PC-3 (cell line): Measurements from ENCODE around the gene SHISA2. TPM values are rescaled to one million over a fixed set of nuclear protein-coding genes. Genes with fewer than 3 reads are reported as not detected.

ENCODE experiments used
- ATAC-seq: fragments of 200-7000 bp; cut with Tn5 transposase; 2 replicates; pipeline ENCODE4 v1.9.1; 2020; ENCODE audit warnings: mild to moderate bottlenecking, moderate library complexity
- BruUV-seq: library from RNA; stranded (reverse); fragments of 400-500 nt; replicated peaks from 2 replicates; lab custom pipeline; 2021; lab: Mats Ljungman, UMichigan
- CTCF ChIA-PET: fragments of 300-600 bp; sonication (Branson Sonifier 250); formaldehyde crosslinking; loops from one replicate; lab custom pipeline; 2022; ENCODE audit warnings: antibody characterized with exemption; lab: Charles Lee
- POLR2A ChIA-PET: fragments of 300-600 bp; sonication (Branson Sonifier 250); formaldehyde crosslinking; loops from one replicate; lab custom pipeline; 2022; ENCODE audit warnings: antibody characterized with exemption; ENCODE audit not compliant: unreplicated experiment; lab: Charles Lee
- DNase-seq: peaks from one replicate; pipeline ENCODE4 v3.0.0-alpha.2; 2015
- H2AFZ ChIP-seq: fragments of 300-600 bp; sonication (generic); 2 replicates; pipeline ENCODE4 v1.6.0; 2016; ENCODE audit warnings: antibody characterized with exemption, low read length
- H3F3A ChIP-seq: fragments of 300-600 bp; sonication (generic); one replicate; pipeline ENCODE4 v1.6.0; 2017; ENCODE audit warnings: antibody characterized with exemption, low read length, control low read depth, mild to moderate bottlenecking; ENCODE audit not compliant: unreplicated experiment
- H3K27ac ChIP-seq: fragments of 300-600 bp; sonication (generic); 2 replicates; pipeline ENCODE4 v1.5.1; 2016; ENCODE audit warnings: mild to moderate bottlenecking, low read length
- H3K27me3 ChIP-seq: fragments of 300-600 bp; sonication (generic); 2 replicates; pipeline ENCODE4 v1.6.1; 2016; ENCODE audit warnings: low read length, mixed read lengths
- H3K36me3 ChIP-seq: fragments of 300-600 bp; sonication (generic); 2 replicates; pipeline ENCODE4 v1.6.1; 2016; ENCODE audit warnings: low read depth, mixed run types, low read length, mixed read lengths
- H3K4me1 ChIP-seq: fragments of 300-600 bp; sonication (generic); 2 replicates; pipeline ENCODE4 v1.5.1; 2016; ENCODE audit warnings: low read length; ENCODE audit not compliant: insufficient read depth
- H3K4me2 ChIP-seq: fragments of 300-600 bp; sonication (generic); 2 replicates; pipeline ENCODE4 v1.6.0; 2016; ENCODE audit warnings: low read length
- H3K4me3 ChIP-seq: fragments of 300-600 bp; sonication (generic); 2 replicates; pipeline ENCODE4 v1.5.1; 2016; ENCODE audit warnings: mild to moderate bottlenecking, low read length, mixed read lengths
- H3K79me2 ChIP-seq: fragments of 300-600 bp; sonication (generic); 2 replicates; pipeline ENCODE4 v1.6.1; 2017; ENCODE audit warnings: low read length, mixed read lengths
- H3K9ac ChIP-seq: fragments of 300-600 bp; sonication (generic); 2 replicates; pipeline ENCODE4 v1.6.0; 2016; ENCODE audit warnings: mild to moderate bottlenecking, low read length
- H3K9me2 ChIP-seq: fragments of 300-600 bp; sonication (generic); replicated peaks from 2 replicates; pipeline ENCODE4 v1.6.1; 2016; ENCODE audit warnings: mixed run types, low read length, mixed read lengths
- H3K9me3 ChIP-seq: fragments of 300-600 bp; sonication (generic); 2 replicates; pipeline ENCODE4 v1.6.1; 2016; ENCODE audit warnings: low read length, mixed read lengths
- H4K20me1 ChIP-seq: fragments of 300-600 bp; sonication (generic); 2 replicates; pipeline ENCODE4 v1.6.1; 2016; ENCODE audit warnings: low read length, mixed read lengths
- CTCF ChIP-seq: fragments of 300-600 bp; sonication (generic); conservative IDR thresholded peaks from 2 replicates; pipeline ENCODE4 v1.5.1; 2017; ENCODE audit warnings: antibody characterized with exemption, low read depth, mild to moderate bottlenecking, low read length
- EZH2 ChIP-seq: fragments of 300-600 bp; sonication (generic); IDR thresholded peaks from one replicate; pipeline ENCODE4 v1.6.1; 2017; ENCODE audit warnings: antibody characterized with exemption, mild to moderate bottlenecking, low read length; ENCODE audit not compliant: unreplicated experiment
- EZH2phosphoT487 ChIP-seq: fragments of 300-600 bp; sonication (generic); IDR thresholded peaks from 2 replicates; pipeline ENCODE4 v1.6.1; 2018; ENCODE audit warnings: mild to moderate bottlenecking, antibody characterized with exemption, low read length, borderline replicate concordance
- intact Hi-C: fragments of 100-400 bp; cut with micrococcal nuclease; formaldehyde crosslinking; loops from 2 replicates; pipeline ENCODE4 v1.9.0; 2023
- total RNA-seq: library from RNA; depleted of rRNA; stranded (reverse); fragments of >200 nt; gene quantifications from 2 replicates; pipeline ENCODE4 v1.2.3, GENCODE V29; 2014

Gene SHISA2
- total RNA-seq, 1 experiment from 2014 or later: 7.8 TPM

GRCh38 chr13:26011996-26012821 is 39.6 kb downstream of the SHISA2 start:
- POLR2A ChIA-PET: no interaction called here

GRCh38 chr13:26011208-26011573 is 40.6 kb downstream of the SHISA2 start:
- H3K4me3 ChIP-seq: no peak overlapping the region
- no peak for TF ChIP-seq EZH2phosphoT487
- TF ChIP-seq CTCF: no peak
- TF ChIP-seq EZH2: no peak
- no peaks in the 10 kb centered on the region for H3K79me2 ChIP-seq
- no peak overlapping the region for H2AFZ ChIP-seq
- ATAC-seq (no peak), DNase-seq (no peak)
- intact Hi-C loops: no loop called here
- H3K27ac ChIP-seq: no peak overlapping the region
- H4K20me1 ChIP-seq: no peaks in the 10 kb centered on the region
- BruUV-seq: no TSS peak
- no peak overlapping the region for H3K4me2 ChIP-seq
- H3K4me1 ChIP-seq: no peaks in the 10 kb centered on the region
- no peak overlapping the region for H3K9ac ChIP-seq
- POLR2A ChIA-PET: no interaction called here
- H3K9me2 ChIP-seq: no peaks in the 10 kb centered on the region
- H3K9me3 ChIP-seq: no peaks in the 10 kb centered on the region
- CTCF ChIA-PET: no interaction called here
- H3K27me3 ChIP-seq: no peaks in the 10 kb centered on the region
- H3K36me3 ChIP-seq: no peaks in the 10 kb centered on the region
- H3F3A ChIP-seq: no peaks in the 10 kb centered on the region

More at GRCh38 chr13:26011996-26012821, 39.6 kb downstream of the SHISA2 start:
- Histone ChIP-seq H2AFZ (no peak overlapping the region), H3F3A (no peaks in the 10 kb centered on the region), H4K20me1 (no peaks in the 10 kb centered on the region), H3K9me2 (no peaks in the 10 kb centered on the region), H3K4me3 (no peak overlapping the region), H3K27me3 (no peaks in the 10 kb centered on the region), H3K4me2 (no peak overlapping the region), H3K9ac (no peak overlapping the region), H3K36me3 (no peaks in the 10 kb centered on the region), H3K9me3 (no peaks in the 10 kb centered on the region), H3K27ac (no peak overlapping the region), H3K4me1 (no peaks in the 10 kb centered on the region), H3K79me2 (no peaks in the 10 kb centered on the region)
- TF ChIP-seq EZH2phosphoT487 (no peak), EZH2 (no peak), CTCF (no peak)
- BruUV-seq: no TSS peak
- CTCF ChIA-PET: no interaction called here
- intact Hi-C loops: no loop called here
- DNase-seq: no peak
- no peak for ATAC-seq
